Non-pigmented ciliary epithelial cell (primary cell): ENCODE data around the gene CEP68.
"Not testable (repeated sequence)": the region's sequence is repeated elsewhere in the genome, so short reads cannot be mapped to it uniquely, and the experiment has no call there.

Experiments used
- DNase-seq: peaks from one replicate; pipeline ENCODE4 v3.0.0-alpha.2; 2010; ENCODE audit warnings: low read depth

CEP68 gene

DNA sequence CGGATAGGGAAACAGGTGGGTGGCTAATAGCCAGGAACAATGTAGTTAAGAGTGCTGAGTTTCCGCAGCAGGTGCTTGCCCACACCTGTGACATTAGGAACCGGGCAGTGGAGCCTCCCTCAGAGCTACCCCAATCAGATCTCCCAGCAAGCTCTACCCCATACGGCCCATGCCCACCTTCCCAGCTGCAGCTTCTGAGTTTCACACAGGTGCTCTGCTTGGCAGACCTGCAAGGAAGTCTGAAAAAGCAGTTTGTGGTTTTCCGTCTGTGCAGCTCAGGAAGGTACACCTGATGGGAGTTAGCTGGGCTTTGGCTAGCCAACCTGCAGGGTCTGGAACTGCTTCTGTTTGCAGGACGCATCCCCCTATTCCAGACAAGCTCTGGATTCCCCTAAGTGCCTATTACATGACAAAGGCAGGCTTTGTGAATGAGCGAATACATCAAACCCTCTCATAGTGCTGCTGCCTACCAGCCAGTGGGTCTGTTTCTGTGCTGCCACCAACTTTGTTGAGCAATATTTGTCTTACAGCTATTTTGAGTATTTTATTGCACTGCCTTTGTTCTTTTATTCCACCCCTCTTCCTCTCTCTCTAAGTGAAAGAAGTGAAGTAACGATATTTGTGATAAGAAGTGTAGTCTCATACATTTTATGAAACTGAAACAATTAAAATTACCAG, 24.7 kb upstream of the CEP68 start:
- no peak for DNase-seq

DNA sequence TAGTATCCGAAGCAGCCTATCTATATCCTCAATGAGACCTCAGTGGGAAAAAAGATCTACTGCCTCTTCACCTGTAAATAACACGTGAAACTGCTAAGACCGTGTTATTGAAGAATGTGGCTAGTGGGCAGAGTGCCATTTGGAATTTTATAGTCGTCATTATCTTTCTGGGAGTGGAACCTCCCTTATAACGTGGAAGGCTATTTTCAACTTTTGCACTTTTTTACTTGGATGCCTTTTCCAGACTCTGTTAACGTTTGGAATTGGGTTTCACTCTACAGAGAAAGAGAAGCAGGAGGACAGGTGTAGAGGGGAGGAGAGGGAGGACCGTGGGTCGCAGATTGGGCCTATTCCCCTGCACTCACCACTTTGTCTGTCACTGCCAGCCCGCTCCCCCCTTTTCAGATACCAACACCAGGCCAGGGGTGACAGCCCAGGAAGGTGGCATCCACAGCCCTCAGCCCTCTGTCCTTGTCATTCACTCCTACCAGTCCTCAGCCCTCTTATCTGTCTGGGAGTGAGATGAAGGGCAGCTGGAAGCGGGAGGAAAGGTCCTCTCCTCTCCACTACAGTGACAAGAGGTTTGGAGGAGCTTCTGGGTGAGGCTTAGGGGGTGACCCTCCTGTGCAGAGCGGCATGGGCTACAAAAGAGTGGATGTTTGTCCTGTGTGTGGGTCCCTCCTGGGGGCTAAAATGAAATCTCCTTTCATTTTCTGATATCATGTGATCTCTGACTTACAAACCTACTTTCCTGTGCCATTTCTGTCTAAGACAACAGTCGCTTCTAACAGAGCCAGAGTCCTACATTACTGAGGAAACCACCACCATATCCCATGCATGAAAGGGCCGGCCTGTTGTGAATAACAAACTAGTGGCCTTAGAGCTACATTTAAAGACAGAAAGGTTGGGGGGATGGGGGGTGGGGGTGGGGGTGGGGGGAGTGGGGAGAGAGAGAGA, 23.9 kb upstream of the CEP68 start:
- DNase-seq, result no peak

DNA sequence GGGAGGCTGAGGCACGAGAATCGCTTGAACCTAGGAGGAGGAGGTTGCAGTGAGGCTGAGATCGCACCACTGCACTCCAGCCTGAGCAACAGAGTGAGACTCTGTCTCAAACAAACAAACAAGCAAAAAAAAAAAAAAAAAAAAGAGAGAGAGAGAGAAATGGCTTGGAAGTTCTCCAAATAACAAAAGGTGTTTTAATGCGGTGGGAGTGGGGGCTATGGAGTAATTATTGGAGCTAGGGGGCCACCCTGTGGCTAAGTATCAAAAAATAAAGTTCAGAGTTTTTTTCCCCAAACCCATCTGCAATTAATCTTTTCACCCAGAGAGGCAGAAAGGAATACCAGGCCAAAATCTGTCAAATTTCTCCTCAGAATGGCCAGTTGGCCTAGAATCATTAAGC, 23.0 kb upstream of the CEP68 start:
- DNase-seq, result no peak

DNA sequence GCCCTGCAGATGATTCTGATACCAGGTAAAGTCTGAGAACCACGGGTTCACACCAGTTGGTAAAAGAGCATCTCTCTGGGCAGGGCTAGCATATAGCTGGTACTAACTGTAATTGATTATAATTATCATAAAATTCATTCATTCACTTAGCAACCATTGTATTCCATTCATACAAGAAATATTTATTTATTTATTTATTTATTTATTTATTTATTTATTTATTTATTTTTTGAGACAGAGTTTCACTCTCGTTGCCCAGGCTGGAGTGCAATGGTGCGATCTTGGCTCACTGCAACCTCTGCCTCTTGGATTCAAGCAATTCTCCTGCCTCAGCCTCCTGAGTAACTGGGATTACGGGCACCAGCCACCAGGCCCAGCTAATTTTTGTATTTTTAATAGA, 22.5 kb upstream of the CEP68 start:
- DNase-seq, result not testable (repeated sequence)

DNA sequence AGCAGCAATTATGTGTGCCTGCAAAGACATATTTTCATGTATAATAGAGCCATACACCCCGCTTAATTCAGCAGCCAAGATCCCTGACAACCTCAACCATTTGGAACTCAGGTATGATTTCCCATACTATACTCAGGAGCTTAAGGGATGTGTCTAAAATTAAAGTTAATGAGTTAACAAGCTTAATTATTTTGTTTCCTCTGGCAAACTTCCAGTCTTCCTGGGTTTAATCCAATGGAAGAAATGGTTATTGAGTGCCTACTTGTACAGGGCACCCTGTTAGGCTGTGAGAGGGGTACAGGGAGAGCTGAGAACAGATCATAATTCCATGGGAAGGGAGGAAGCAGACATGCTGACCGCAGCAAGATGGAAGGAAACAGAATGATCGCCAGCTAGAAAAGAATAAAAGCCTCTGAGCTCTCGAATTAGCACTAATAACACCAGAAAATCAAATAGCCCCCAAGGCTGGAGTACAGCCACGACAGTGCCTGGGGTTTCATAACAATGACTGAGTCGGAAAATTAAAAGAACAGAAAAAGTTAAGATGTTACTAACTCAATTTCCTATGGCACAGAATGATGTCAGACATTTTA, 20.8 kb upstream of the CEP68 start:
- DNase-seq, result no peak

DNA sequence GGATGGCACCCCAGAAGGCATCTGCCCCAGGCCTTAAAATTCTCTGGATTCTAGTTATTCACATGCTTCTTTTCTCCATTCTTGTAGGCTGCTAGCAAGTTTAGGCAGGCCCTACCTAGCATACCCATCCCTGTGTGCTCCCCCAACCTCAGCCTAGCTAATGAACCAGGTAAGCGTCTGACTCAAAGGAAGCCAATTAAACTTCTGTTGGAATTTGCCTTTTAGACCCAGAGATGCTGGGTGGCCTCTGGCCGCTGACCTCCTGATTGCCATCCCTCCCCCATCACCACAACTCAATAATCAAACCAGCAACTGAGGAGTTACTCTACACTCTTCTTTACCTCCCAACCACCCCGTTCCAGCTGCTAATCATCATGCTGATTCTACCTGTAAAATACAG, 19.0 kb upstream of the CEP68 start:
- no peak for DNase-seq

DNA sequence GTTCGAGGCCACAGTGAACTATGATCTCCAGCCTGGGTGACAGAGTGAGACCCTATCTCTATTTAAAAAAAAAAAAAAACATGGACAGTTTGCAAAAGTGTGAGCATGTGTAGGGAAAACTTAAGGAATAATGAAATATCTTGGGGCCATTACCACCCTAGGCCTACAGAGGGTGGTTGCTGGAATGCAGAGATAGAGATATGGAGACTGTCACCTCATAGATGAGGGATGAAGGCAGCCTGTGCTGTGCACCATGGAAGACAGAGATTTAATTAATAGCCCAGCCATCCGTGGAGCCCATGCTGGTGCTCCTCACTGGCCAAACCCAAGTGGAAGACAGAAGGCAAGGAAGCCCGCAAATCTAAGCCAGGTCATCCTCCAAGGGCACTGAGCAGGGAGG, 16.6 kb upstream of the CEP68 start:
- DNase-seq, result no peak

DNA sequence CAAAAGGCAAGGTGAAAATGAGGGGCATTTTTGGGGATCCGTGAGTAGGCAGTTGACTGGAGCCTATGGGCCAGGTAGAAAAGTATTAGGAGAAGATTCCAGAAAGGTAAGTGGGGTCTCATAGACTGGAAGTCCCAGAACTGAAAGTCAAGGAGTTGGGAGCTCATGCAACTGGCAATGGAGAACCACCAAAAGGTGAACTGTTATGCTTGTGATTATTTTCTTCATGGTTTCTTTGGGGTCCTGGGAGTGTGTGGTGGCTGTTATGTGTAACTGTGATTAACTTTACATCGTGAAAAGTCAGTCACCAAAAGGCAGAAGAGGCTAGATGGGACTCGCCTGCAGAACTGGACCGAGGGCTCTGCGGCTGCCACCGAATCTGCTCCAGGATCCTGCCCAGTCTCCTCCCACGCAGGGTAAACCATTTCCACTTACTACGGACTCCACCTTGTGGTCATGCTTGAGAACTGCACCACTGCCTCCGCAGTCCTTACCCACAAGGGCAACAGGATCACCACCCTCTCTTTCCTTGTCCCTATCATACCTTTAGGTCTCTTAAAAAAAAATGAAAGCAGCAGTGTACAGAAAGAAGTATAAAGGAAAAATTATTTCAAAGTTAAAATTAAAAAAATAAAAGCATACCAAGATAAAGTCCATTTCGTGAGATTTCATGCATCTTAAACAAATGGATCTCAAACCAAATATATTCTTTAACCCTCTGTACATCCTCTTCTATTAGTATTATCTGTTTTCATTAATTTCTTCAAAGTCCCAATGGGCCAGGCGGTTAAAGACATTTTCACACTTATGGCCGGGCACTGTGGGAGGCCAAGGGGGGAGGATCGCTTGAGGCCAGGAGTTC, 15.6 kb upstream of the CEP68 start:
- DNase-seq, result peak; percentile 60

DNA sequence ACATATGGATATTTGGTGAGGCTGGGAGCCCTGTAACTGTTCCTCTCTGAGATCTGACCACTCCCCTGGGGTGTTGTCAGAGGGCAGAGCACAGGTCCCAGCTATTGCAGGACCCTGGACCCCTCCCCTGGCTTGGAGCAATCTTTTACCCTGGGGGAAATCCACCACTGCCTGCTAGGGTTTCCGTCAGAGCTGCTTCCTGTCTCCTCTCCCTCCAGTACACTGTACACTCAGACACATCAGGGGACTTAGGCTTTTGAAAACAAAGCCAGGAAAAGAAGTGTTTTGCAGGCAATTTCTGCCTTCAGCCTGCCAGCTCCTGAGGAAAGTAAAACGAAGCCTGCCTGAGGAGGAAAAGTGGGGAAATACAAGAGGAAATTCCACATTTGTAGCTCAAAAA, 13.2 kb upstream of the CEP68 start:
- DNase-seq, result no peak

DNA sequence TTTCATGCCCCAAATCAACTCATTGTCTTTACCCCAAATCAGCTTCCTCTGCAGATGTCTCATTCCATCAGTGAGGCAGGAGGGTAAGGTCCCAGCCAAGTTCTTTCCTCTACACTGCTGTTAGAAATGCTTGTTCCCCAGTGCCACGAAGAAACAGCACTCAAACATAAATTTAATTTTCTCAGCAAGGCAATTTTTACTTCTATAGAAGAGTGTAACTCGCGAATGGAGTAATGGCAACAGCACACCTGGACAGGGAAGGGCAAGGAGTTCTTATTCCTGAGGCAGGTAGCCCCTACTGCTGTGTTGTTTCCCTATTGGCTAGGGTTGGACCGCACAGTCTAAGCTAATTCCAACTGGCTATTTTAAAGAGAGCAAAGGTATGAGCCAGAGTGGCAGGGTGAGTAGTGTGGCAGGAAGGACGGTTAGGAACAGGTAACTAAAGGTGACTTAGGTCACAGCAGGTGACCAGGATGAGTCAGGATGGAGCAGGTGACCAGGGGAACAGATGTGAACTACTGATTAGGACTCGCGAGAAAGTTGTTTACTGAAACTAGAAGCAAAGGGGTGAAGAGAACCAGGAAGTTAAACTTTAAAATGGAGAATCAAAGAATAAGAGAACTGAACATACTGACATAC, 12.0 kb upstream of the CEP68 start:
- no peak for DNase-seq

DNA sequence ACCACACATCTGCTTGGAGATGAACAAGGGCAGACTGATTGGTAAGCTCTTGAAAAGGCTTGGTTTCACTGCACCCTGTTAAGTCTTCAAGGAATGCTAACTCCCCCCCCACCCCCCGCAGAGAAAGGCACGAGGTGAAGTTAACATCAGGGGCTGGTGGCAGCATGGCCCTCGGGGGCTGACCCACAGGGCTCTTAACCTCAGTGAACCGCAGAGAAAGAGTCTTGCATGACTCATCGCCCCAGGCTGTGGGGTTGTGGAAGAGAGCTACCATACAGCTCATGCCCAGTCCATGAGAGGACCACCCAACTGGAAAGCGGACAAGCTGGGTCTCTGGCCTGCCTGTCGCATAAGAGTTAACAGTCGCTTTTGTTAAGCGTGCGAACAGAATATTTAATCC, 10.6 kb upstream of the CEP68 start:
- DNase-seq, result no peak

DNA sequence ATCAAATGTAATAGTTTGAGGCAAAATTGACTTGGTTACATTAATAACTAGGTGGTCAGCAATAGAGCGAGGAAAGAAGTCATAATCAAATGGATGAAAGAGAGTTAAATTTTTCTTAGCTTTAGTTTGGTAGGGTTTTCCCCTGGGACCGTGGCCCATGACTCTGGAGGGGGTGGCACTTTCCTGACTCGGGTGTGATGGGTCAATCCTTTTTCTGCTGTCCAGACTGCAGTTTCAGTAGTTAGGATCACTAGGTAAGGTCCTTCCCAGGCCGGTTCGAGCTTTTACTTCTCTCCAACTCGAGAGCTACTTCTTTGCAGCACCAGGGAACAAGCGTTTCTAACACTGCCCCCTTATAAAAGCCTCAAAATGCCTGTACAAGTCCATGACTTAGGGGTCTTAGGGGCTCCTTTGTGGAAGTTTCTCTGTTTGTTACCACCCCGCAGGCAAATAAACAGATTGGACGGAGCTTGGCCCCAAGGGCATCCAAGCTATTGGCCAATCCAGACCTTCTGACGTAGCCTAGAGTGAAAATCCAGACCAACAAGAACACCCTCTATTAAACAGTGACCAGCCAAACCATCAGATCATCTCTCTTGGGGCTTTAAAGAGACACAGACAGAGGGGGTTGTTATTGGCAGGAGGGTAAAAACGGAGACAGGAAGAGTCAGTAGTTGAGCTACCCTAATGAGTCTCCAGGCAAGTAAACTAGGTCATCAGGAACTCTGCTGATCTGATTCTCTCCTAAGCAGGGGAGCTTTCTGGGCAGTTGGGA, 9.4 kb upstream of the CEP68 start:
- DNase-seq, result no peak

DNA sequence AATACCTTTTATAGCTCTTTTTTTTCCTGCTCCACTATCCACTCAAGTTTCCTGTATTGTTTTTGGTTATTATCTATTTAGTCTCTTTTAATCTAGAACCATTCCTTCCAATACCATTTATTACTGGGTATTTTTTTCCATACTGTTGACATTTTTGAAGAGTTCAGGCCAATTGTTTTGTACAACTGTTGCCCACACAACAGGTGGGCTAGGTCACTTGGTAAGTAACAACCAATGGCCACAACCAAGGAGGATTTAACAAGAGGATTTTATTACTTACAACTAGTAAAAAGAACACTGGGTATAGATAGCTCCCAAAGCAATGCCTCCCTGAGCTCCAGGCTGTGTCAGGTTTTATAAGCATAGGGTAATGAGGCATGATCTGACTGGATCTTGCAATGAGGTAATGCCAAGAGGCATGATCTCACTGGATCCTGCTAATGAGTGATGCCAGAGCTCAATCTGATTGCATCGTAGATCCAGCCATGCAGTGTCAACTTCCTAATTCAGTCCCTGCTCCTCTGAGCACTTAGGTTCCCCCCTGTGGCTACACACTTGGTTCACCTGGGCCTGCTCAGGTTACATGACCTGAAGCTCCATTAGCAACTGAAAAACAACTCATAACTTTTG, 7.1 kb upstream of the CEP68 start:
- DNase-seq, result no peak

DNA sequence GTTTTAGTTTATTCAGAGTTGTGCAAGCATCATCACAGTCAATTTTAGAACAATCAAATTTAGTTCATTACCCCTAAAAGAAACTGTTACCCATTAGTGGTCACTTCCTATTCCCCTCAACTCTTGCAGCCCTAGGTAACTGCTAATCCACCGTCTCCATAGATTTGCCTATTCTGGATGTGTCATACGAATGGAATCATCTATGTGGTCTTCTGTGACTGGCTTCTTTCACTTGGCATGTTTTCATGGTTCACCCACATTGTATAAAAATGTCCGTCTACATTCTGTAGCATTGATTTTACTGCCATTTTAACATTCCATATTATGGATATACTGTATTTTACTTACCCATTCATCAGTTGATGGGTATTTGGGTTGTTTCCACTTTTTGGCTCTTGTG, 5.3 kb upstream of the CEP68 start:
- no peak for DNase-seq

DNA sequence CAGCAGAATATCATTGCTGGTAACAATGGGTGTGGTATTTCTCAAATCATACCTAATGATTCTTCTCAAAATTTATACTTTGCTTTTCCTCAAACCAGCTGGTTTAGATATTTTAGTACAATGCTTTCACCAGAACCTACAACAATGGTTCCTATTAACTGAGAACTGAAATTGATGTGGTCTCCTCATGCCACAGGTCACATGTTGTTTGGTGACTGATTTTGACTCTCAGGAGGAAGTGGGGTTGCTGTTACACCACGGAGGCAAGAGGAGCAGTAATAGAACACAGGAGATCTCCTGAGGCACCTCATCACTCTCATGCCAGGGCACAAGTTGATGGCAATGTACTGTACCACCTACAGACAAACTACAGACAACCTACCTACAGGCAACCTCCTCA, 3.0 kb upstream of the CEP68 start:
- DNase-seq, result no peak

DNA sequence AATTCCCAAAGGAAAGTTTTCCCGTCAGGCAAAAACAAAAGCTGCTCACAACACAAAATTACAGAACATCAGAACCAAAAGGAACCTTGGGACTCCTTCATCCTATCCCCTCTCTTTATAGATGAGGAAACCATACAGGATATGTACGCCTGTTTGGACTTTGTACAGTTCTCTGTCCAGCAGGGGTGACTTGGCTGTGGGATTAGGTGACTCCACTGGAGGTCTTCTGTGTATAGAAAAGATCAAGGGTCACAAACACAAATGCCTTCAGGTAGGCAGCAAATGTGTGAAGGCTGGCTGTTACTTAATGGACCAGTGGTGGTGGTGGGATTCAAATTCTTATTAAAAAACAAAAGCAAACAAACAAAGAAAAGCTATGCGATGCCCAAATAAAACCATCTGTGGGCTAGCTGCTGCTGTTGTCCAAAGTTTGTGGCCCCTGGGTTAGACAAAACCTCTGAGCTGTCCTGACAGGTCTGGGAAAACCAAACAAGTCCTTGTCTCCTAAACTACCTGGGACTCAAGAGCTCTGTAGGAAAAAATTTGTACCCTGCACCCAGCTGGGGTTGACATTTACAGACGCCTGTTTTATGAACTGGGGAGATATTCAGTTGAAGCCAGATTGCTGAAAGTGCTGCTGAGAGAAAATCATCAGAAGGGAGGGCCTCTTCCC, 1.3 kb upstream of the CEP68 start:
- DNase-seq, result no peak

DNA sequence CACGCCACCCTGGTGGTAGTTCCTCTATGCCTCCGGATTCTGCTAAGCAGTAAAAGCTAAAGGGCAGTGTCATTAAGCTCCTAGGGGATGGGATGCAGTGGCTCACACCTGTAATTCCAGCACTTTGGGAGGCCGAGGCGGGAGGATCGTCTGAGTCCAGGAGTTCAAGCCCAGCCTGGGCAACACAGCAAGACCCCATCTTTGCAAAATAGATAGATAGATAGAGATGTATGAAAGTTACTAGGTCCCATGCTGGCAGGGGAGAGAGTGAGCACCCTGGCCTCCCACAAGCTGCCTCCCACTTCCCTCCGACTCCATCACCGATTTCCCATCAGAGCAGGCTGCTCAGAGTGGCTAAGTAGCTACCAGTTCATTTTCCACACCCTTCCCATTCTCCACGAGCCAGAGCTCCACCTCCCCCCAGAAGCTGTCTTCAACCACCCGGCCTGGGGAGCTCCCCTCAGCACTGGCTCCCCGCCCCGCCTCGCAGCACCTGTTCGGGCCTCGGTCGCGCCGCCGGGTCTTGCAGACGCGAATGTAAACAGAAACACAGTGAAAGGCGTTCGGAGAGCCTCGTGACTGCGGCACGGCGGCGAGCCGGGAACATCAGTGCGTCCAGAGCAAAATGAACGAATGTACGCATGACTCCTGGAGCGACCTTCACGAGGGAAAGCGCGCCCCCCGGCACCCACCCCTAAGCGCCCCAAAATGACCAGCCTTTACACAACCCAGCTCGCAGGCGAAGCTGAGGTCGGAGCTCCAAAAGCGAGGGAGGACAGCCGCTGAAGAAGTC, 598 bp upstream of the CEP68 start:
- no peak for DNase-seq

DNA sequence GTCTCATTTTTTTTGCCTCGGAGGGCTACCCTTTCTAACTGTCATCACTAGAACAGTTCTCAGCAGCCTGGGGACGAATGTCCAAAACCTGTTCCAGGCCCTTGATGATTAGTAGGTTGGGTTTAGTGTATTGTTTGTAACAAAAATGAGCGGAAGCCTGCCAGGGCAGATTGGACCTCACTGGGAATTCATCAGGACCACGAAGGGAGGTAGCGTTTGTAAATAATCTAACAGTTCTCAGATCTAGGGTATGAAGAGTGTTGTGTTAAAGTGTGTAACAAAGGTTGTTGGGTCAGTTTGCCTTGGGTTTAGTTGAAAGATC, 799 bp downstream of the CEP68 start:
- DNase-seq, result no peak

DNA sequence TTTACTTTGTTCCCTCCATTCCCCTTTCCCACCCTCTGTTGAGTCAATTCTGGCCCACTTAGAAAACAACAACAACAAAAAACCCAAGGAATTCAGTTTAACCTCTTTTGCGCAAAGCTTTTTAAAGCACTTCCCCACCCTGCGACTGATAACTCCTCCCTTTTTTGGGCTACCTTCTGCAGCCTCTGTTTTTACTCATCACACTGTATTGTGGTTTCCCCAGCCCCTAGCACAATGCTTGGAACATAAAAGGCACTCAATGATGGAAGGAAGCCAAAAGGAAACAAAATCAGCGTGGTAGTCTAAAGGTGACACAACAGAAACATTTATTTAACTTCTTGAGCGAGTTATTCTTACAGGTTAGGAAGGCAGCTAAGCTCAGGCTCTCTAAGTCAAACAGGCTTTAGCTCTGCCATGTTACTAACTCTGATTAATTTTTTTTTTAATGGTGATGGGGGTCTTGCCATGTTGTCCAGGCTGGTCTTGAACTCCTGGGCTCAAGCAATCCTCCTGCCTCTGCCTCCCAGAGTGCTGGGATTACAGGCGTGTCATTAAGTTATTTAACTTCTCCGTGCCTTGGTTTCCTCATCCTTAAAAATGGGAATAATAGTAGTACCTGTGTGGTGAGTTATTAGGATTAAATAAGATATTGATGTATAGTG, 1.3 kb downstream of the CEP68 start:
- no peak for DNase-seq
